GM19324 (cell line): ENCODE results near the gene ITGA1.
A peak's percentile ranks its signal among the peaks of the same experiment; 100 is the strongest.
"Not testable (repeated sequence)": the region's sequence is repeated elsewhere in the genome, so short reads cannot be mapped to it uniquely, and the experiment has no call there.

ENCODE experiments used
- ATAC-seq: cut with Tn5 transposase; IDR thresholded peaks from one replicate; pipeline ENCODE4 v1.9.1; 2021; ENCODE audit warnings: mild to moderate bottlenecking, moderate library complexity; ENCODE audit not compliant: unreplicated experiment, low FRiP score

ITGA1 gene

DNA sequence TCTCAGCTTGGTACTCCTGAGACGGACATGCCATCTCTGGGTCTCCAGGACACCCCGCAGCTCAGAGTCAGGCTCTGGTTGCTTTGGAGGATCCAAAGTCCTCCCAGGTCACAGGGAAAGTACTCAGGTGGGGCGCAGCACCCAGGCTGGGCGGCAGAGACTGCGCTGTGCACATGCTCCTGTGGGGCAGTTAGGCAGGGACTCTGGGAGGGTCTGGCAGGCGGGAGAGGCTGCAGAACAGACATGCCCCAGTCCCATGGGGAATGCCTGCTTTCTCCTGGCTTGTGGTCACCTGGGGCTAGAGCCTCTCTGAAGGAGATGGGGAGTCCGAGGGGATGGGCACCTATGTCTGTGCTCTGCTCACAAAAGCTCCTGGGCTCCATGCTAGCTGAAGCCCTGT, 156.1 kb downstream of the ITGA1 start:
- no peak for ATAC-seq

DNA sequence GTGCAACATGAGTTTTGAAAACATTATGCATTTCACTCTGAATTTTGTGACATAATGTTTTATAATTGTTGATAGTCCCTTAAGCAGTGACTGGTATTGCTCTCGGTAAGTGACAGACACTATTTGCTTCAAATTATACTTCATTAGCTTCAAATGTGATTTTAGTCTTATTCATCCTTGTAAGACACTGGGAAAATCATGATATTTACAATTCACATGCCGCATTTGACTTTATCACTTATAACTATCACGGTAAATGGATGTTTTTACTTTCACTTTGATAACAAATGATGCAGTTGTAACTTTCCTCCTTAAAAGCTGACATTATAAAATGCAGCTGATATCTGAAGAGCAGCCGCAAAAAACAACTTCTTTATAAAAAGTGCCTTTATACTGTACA, 157.3 kb downstream of the ITGA1 start:
- ATAC-seq, result no peak

DNA sequence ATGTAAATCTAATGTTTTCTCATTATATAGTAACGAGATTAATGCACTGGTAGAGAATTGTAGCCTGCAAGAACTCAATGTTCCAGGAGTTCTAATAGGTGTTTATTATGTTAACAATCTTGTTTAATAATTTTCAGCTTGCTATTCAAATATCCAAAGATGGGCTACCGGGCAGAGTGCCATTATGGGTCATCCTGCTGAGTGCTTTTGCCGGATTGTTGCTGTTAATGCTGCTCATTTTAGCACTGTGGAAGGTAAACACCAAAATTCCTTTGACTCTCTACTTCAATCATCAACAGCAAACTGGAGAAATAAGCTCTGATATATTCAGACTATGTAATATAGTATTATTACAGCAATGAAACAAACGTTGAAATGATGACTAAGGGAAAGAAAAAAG, 159.5 kb downstream of the ITGA1 start:
- no peak for ATAC-seq

DNA sequence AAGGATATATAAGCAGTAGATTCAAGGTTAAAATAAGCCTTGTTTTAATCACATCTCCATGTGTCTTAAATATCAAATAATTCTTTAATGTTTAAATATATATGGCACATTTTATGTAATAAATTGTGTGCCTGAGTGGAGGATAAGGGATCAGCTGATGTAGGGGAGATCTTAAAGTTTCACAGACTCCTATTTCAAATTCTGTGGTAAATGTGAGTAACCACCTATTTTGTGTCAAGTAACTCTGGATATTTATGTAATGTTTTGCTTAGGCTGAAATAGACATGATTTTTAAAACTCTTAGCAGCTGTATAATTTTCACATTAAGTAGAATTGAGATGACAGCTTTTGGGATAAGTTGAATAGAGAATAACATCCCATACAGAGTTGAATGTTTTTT, 160.1 kb downstream of the ITGA1 start:
- no peak for ATAC-seq

DNA sequence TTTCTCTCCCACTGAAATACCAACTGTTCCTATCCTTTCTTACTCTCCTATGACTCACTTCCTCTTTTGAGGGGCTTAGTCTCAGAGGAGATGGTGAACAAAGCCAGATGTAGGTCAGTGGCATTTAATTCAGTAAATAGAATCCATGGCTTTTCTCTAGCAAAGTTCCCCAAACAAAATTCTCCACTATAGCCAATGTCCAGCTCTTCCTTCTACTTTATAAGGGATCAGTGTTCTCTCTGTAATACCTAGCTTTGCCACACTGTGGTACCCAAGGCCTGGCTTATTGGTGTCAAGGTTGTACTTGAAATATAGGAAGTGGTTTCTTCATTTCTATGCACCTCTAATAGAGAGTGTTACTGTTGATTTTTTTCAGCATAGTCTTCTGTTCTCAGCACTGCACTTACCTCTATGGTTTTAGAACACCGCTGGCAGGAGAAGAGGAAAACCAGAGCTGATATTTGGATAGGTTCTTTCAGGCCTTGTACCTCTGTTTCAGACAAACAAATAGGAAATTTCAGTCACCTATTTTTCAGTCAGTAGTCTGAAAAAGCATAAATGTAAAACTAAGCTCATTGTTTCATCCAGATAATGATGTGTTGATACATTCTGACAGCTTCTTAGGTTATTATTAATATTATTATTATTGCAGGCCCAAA, 160.8 kb downstream of the ITGA1 start:
- peak; percentile 98 for ATAC-seq

DNA sequence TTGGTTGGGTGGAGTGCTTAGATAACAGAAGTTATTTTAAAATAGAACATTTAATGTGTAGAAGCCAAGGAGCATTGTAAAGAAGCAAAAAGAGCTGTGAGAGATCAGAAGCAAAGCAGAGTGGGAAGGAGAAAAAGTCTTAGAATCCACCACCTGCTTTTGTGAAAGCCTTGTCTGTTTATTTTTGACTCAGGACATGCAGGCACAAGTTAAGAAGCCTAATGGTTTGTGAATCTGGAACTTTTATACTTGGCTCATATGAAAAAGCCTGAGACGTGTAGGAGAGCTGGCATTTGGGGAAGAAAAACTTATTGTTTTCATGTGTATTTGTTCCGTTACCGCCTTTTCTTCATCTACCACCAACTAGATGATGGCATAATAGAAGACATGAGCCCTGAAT, 163.0 kb downstream of the ITGA1 start:
- no peak for ATAC-seq

DNA sequence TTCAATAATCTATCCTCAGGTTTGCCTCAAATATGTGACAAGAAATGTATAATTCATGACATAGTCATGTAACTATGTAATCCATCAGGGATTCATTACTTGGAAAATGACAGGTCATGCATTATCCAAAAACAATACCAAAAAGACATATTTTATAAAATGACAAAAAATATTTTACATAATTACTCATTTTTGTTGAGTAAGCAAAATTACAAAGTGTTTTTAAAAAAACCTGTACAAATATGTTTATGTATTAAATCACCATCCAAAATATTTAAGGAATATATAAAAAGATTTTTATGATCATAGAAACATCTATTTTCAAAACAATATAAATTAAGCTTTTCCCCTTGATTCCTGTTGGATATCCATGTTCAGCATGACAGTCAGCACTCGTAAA, 164.8 kb downstream of the ITGA1 start:
- no peak for ATAC-seq

DNA sequence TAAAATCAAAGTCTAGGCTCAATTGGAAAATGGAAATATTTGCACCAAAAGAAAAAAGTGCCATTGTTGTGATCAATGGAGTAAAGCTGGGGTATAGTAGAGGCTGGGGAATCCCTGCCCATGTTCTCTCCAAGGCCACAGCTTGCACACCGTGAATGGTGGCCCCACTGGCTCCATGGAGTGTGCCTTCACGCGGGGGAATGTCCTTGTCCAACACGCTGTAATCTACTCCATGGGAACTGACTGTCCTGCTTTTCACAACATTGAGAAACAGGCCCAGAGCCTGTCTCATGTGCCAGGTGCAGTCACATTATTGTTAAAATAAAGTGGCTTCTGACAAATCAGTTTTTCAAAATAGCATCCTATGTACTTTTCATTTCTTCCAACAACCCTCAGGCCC, 168.3 kb downstream of the ITGA1 start:
- ATAC-seq, result no peak

DNA sequence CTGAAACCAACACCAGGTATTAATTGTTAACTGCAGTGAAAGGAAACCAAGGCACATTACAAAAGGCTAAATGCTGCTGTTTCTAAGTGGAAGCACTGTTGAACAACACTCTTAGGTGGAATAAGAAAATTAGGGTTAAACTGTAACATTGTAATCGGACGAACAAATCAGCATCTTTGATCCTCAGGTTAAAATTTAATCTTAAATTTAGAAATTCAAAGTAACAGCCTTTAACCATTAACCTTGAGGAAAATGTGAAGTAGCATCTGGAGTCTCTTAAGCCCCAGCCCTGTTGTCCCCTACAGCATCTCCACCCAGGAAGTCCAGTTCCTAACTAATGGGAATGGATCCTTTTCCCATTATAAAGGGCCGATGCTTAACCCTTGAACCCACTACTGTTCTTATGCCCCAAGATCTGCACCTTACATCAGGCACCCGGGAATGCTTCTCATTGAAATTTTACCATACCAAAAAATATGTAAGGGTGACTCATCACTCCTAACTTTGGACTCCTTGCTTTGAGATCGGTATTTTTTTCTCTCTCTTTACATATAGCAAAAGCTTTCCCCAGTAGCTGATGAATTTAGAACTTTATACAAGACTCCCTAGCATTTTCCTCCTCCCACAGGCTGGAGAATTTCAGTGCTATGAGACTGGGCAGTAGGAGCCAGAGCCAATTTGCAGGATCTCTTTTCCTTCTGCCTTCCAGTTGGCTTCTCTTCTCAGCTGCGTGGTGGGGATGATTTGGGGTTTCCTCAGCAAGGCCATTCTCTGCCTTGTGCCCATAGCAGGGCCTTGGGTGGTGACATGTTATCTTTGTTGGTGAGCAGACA, 169.4 kb downstream of the ITGA1 start:
- peak; percentile 68 for ATAC-seq

DNA sequence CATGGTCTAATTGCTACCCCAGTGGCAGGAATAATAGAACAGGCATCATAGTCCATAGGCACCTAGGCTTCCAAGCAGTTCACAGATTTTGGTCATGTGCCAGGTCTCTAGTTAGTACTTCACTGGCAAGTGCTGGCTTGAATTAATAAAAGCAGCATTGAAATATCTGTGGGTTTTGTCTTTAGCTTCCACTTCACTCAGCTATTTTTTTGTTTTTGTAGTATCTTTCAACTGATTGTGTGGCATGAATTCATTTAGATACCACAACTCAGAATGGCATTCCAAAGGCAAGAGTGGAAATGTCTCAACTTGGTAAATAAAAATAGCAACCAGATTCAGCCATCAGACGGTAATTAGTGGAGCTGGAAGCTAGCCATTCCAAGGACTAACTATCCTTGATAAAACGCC, 173.6 kb downstream of the ITGA1 start:
- no peak for ATAC-seq

DNA sequence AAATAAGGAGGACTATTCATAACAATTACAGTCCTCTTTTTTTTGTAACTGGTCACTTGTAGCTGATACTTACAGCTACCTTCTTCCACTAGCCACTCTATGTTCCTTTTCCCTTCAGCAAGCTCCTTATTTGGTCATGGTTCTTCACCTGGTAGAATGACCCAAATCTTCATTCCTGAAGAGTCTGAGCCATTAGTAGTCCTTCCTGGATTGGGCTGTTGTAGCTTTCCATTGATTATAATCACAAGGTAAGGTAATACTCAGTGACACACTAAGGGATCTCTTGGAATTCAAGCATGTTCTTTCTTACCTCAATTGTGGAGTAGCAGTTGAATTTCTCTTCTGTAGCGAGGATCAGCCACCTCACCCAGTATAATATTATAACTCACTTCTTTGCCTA, 175.9 kb downstream of the ITGA1 start:
- ATAC-seq, result no peak

DNA sequence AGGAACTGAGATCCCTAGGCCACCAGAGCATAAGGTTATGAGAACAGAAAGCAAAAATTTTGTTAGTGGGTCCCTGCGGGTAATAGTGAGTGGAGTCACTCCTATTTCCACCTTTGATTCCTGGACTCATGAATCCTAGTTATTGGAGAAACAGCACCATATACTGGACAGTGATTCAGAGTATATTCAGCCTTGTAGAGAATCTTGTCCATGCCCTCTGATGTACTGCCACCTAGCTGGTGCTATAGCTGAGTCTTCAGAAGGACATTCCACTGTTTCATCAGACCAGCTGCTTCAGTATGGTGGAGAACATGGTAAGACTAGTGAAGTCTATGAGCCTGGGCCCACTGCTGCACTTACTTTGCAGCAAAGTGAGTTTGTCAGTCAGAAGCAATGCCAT, 176.4 kb downstream of the ITGA1 start:
- ATAC-seq, result no peak

DNA sequence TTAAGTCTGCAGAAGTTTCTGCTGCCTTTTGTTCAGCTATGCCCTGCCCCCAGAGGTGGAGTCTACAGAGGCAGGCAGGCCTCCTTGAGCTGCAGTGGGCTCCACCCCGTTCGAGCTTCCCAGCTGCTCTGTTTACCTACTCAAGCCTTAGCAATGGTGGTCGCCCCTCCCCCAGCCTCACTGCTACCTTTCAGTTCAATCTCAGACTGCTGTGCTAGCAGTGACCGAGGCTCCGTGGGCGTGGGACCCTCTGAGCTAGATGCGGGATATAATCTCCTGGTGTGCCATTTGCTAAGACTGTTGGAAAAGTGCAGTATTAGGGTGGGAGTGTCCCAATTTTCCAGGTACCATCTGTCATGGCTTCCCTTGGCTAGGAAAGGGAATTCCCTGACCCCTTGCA, 188.4 kb downstream of the ITGA1 start:
- not testable (repeated sequence) for ATAC-seq

DNA sequence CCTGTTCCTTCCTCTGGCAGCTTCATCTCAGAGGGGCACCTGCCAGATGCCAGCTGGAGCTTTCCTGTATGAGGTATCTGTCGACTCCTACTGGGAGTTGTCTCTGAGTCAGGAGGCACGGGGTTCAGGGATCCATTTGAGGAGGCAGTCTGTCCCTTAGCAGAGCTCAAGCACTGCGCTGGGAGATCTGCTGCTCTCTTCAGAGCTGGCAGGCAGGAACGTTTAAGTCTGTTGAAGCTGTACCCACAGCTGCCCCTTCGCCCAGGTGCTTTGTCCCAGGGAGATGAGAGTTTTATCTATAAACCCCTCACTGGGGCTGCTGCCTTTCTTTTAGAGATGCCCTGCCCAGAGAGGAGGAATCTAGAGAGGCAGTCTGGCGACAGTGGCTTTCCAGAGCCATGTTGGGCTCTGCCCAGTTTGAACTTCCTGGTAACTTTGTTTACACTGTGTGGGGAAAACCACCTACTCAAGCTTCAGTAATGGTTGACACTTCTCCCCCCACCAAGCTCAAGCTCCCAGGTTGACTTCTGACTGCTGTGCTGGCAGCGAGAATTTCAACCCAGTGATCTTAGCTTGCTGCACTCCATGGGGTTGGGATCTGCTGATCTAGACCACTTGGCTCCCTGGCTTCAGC, 189.7 kb downstream of the ITGA1 start:
- no peak for ATAC-seq

DNA sequence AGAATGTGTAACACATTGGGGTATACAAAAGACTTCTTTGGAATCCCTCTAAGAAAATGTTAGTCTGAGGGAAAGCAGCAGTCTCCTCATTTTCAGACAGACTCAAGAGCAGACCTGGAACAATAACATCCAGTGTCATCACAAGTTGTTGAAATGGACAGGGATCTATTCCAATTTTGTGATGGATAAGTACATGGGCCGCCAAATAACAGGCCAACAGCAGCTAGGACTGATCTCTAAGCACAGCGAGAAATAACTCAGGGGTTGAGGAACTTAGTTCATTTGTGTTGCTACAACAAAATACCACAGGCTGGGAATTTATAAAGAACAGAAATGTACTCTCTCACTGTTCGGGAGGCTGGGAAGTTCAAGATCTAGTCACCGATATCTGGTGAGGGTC, 193.8 kb downstream of the ITGA1 start:
- ATAC-seq, result no peak

DNA sequence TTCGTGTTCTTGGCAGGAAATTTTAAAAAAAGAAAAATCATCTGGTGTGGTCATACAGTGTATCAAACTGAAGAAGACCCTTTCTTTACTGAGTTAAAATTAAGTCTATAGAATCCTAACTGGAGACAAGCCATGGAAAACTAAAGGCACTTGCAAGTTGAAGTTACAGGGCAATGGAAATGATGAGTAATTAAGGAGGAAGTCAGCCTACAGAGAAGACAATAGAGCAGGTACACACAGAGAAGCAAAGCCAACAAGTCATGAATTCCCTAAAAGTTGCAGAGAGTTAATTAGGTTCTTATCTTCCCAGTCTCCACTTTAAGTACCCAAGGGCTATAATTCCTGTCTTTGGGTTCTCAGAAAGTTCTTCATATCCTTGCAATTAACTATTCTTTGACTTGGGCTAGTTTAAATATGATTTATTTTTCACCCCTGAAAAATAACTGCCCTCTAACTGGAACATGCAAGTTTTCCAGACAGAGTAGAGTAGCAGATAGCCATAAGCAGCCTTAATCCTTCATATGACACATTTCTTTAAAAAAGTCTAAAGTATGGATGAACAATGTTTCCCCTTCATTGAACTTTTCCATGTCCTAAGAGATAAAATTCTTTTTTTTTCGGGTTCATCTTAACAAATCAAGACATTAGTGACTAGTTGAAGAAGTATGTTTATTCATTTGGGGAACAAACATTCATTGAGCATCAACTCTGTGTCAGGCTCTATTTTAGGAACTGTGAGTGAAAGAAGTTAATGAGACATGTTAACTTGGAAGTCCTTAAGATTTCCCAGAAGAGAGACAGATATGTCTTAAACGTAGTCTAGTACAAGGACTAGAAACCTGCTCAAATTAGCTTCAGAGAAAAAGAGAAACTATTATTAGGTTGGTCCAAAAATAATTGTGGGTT, 196.3 kb downstream of the ITGA1 start:
- ATAC-seq, result no peak

DNA sequence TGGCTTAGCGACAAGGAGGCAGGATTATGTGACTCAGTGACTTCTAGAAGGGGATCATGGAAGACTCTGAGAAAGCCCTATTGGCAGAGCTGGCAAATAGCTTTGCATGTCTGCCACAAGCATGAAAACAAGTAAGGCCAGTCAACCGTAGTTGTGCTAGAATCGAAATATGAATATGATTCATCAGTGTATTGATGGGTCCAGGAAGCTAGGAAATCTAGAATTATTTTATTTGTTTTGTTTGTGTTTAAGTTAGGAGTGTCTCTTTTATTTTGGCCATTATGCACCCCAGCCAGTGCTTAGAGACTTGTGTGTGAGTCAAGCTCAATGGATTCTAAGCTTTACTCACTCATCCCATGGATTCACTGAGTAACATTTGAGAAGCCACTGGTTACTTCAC, 197.6 kb downstream of the ITGA1 start:
- no peak for ATAC-seq

DNA sequence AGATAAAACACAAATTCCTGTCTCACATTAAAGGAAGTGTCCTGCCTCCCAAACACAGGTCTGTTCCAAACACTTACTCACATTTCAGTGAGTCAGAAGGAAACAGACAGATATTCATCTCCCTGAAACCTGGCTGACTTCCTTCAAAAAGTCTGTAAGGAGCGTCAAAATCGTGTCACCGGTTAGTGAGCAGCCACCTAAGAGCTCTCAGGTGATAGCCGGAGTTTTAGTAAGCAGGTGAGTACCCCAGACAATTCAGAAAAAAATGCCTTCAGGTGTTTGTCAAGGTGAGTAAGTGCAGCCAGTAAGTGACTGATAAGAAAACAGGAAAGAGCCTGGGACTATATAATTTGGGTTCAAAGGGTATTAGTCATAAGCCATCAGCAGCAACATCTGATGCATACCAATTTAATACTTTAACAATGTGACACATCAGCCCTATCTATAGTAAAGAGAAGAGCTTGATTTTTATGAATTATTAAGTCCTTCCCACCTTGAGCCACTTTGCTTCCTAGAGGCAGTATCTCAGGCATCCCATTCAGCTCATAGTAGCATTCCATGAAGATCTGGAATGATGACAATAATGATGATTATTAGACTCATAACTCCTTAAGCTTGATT, 200.1 kb downstream of the ITGA1 start:
- no peak for ATAC-seq

DNA sequence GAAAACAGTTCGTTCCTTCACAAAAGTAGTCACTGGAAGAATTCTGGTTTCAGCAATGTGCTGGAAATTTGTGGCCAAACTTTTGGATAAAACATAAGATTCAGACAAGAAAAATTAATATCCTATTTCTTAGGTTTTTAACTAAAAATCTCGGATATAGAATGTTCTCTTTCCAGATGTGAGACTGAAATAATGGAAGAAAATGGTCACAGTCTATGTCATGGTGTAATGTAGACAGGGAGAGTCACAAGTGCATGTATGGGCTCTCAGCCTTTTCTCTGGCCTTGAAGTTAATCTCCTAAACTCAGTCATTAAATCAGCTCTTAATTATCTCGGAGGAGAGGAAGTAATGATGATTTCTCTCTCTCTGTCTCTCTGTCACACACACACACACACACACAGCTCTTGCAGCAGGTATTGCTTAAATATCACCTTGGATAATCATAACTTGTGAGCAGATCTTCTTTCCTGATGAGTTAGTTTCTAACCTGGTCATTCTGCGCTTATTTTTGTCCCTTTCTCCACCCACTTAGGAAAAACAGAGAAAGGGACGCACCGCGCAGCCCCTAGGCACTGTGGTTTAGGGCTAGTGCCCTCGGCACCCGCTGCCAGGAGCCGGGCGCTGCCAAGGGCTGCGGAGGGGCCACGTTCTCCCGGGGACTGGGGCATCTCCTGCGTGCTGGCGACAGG, 200.8 kb downstream of the ITGA1 start:
- ATAC-seq, result no peak
